HepG2 (cell line): Measurements from ENCODE around the gene FUT3.

ENCODE experiments used
- CSRNP1 ChIP-seq: sonication (generic); formaldehyde crosslinking; IDR thresholded peaks from 2 replicates; pipeline ENCODE4 v1.8.1; 2023; ENCODE audit warnings: mild to moderate bottlenecking, missing genetic modification reagents
- ETV6 ChIP-seq: sonication (generic); formaldehyde crosslinking; conservative IDR thresholded peaks from 2 replicates; pipeline ENCODE4 v1.4.0; 2020; ENCODE audit warnings: missing genetic modification reagents
- PREB ChIP-seq: sonication (generic); formaldehyde crosslinking; IDR thresholded peaks from 2 replicates; pipeline ENCODE4 v1.4.0; 2020; ENCODE audit warnings: missing genetic modification reagents
- RAD21 ChIP-seq: fragments of 450-650 bp; formaldehyde crosslinking; IDR thresholded peaks from 2 replicates; pipeline ENCODE4 v1.5.0; 2020; ENCODE audit warnings: mild to moderate bottlenecking

GRCh38 chr19:5827342-5827890, 23.8 kb downstream of the FUT3 start:
- TF ChIP-seq PREB (CRISPR knock-in tag): no peak
- TF ChIP-seq CSRNP1 (CRISPR knock-in tag): no peak
- no peak for TF ChIP-seq RAD21 (CRISPR knock-in tag)
- TF ChIP-seq ETV6 (CRISPR knock-in tag): no peak
